Neural progenitor cell (in vitro differentiated cells): ENCODE data around the gene CYSTM1.

Experiments
- CTCF ChIP-seq: fragments of 200-600 bp; sonication (generic); IDR thresholded peaks from 2 replicates; pipeline ENCODE4 v1.5.1; 2017; ENCODE audit warnings: antibody characterized with exemption, mild to moderate bottlenecking
- EZH2phosphoT487 ChIP-seq: fragments of 200-600 bp; sonication (generic); IDR thresholded peaks from 2 replicates; pipeline ENCODE4 v1.6.1; 2017; ENCODE audit warnings: antibody characterized with exemption

DNA sequence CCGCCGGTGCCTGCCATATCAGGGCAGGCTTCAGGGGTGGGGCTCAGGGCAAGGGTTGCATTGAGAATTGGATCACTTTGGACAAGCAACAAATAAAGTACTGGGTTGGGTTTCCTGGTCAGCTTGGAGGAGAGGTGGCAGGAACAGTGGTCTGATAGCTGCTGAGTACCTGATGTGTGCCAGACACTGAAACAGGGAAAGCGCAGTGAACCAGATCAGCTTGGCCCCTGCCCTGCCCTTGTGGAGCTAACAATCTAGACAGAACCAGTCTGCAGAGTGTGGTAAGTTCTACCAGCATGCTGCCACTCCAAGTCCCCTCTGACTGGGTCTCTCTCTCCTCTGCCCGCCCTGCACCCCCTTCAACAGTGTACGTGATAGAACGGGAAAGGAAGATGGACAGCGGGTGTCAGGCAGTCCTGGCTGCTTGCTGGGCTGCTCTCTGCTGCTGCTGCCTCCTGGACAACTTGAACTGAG is 53.4 kb downstream of the CYSTM1 start:
- TF ChIP-seq CTCF = no peak
- TF ChIP-seq EZH2phosphoT487 = no peak
